K562 (cell line): ENCODE results near the gene PAIP1. TPM values are rescaled to one million over a fixed set of nuclear protein-coding genes. Genes with fewer than 3 reads are reported as not detected.

ENCODE experiments used
- CBX1 ChIP-seq: sonication (generic); IDR thresholded peaks from 2 replicates; pipeline ENCODE4 v1.6.1; 2016; ENCODE audit warnings: antibody characterized with exemption, low read depth, mild to moderate bottlenecking
- CREB1 ChIP-seq, 2 experiments: sonication (generic) in 1 of 2; formaldehyde crosslinking in 1 of 2; IDR thresholded peaks; 2 replicates each; pipeline versions ENCODE4 v1.6.1 to v1.8.0; 2012 to 2022; ENCODE audit warnings: inconsistent platforms in 1 of 2, mild to moderate bottlenecking in 1 of 2, missing genetic modification reagents in 1 of 2, moderate library complexity in 1 of 2
- FOXA3 ChIP-seq, 2 experiments: fragments of 450-650 bp in 1 of 2; sonication (generic) in 1 of 2; formaldehyde crosslinking; IDR thresholded peaks in 1 of 2; conservative IDR thresholded peaks in 1 of 2; 2 replicates each; pipeline versions ENCODE4 v1.4.0 to v1.8.0; 2020 to 2022; ENCODE audit warnings: mild to moderate bottlenecking in 2 of 2, missing genetic modification reagents in 1 of 2
- HDAC1 ChIP-seq, 2 experiments: fragments of 450-650 bp; IDR thresholded peaks; 2 replicates each; pipeline ENCODE4 v1.6.1; 2016 to 2017; ENCODE audit warnings: inconsistent platforms in 1 of 2, mild to moderate bottlenecking in 1 of 2, moderate library complexity in 1 of 2
- HDAC8 ChIP-seq: fragments of 450-650 bp; IDR thresholded peaks from 2 replicates; pipeline ENCODE4 v1.6.1; 2016; ENCODE audit warnings: mild to moderate bottlenecking, missing genetic modification characterization, moderate library complexity, missing compliant biosample characterization
- HMGXB4 ChIP-seq: sonication (generic); formaldehyde crosslinking; IDR thresholded peaks from 2 replicates; pipeline ENCODE4 v1.8.1; 2023; ENCODE audit warnings: mild to moderate bottlenecking, missing genetic modification reagents
- THAP12 ChIP-seq: fragments of 250-450 bp; sonication (Bioruptor Pico); IDR thresholded peaks from 2 replicates; pipeline ENCODE4 v1.9.0; 2021; ENCODE audit warnings: mild to moderate bottlenecking, inconsistent platforms
- ZBTB43 ChIP-seq: sonication (generic); formaldehyde crosslinking; IDR thresholded peaks from 2 replicates; pipeline ENCODE4 v1.8.0; 2023; ENCODE audit warnings: mild to moderate bottlenecking, missing genetic modification reagents
- ZNF24 ChIP-seq: fragments of 450-650 bp; IDR thresholded peaks from 2 replicates; pipeline ENCODE4 v1.6.1; 2016
- ZNF318 ChIP-seq, 2 experiments: fragments of 450-650 bp; IDR thresholded peaks; 2 replicates each; pipeline ENCODE4 v1.6.1; 2016; ENCODE audit warnings: mild to moderate bottlenecking in 2 of 2, borderline replicate concordance in 1 of 2, low read depth in 1 of 2, moderate library complexity in 1 of 2
- polyA plus RNA-seq, 8 experiments: library from polyadenylated mRNA; depleted of rRNA in 4 of 8; stranded (reverse) in 5 of 8; unstranded in 3 of 8; fragments of >200 nt; fragmentation: Nextera tagmentation in 2 of 8; fragmentation: Illumina TruSeq in 1 of 8; extraction: Ambion mirVana in 2 of 8; extraction: Trizol in 1 of 8; gene quantifications; 2 replicates each; pipeline versions ENCODE4 v1.2.1 to v1.2.3, GENCODE V29; 2011 to 2014; ENCODE audit warnings: inconsistent platforms in 1 of 8, missing spikeins in 1 of 8
- total RNA-seq, 7 experiments: library from RNA; depleted of rRNA in 6 of 7; stranded (reverse); fragments of >200 nt in 6 of 7; fragmentation: Illumina TruSeq in 2 of 7; extraction: Trizol in 2 of 7; gene quantifications; 2 replicates each; pipeline versions ENCODE4 v1.2.1 to v1.2.3, GENCODE V29; 2011 to 2021; ENCODE audit warnings: low replicate concordance in 1 of 7

PAIP1 gene
- total and polyA plus RNA-seq, 9 of the 15 experiments (the other 6 are each of a cell fraction or from before 2014, with no cell fraction given), result 51.7 to 181 (median 102) TPM

- TF ChIP-seq ZNF318 (IDR thresholded peaks at IDR 0.05; ENCODE audit: borderline replicate concordance in 1 of 2, low read depth in 1 of 2), result no peak
- TF ChIP-seq CBX1, result no peak
- TF ChIP-seq CREB1 (IDR thresholded peaks at IDR 0.05), result no peak
- TF ChIP-seq CREB1 (CRISPR knock-in tag; IDR thresholded peaks at IDR 0.05), result no peak
- TF ChIP-seq THAP12 (CRISPR knock-in tag), result no peak
- TF ChIP-seq FOXA3 (CRISPR knock-in tag; conservative IDR thresholded peaks at IDR 0.05 in 1 of 2, IDR thresholded peaks at IDR 0.05 in 1 of 2), result no peak
- TF ChIP-seq HDAC1 (IDR thresholded peaks at IDR 0.05), result no peak
- TF ChIP-seq HMGXB4 (CRISPR knock-in tag), result no peak
- TF ChIP-seq ZNF24, result no peak
- TF ChIP-seq ZBTB43 (CRISPR knock-in tag), result no peak
- TF ChIP-seq HDAC8, result no peak
Observed at GRCh38 chr5:43536972-43537371, 19.9 kb downstream of the PAIP1 start (continued).
